Mammary epithelial cell (primary cell): ENCODE measurements around the gene THAP4.
A peak's percentile ranks its signal among the peaks of the same experiment; 100 is the strongest.

Experiments
- EZH2 ChIP-seq: IDR thresholded peaks from 2 replicates; pipeline ENCODE4 v1.6.1; 2012; ENCODE audit warnings: low read length, inconsistent platforms, borderline replicate concordance
- TF ChIP-seq, protein P1 (sequence below), 2 donors: IDR thresholded peaks in 1 of 2; conservative IDR thresholded peaks in 1 of 2; 2 replicates each; pipeline ENCODE4 v1.5.1; 2011 to 2012; ENCODE audit warnings: inconsistent platforms in 2 of 2, low read length in 2 of 2, mild to moderate bottlenecking in 2 of 2, control low read depth in 1 of 2, low read depth in 1 of 2; ENCODE audit not compliant: insufficient read depth in 1 of 2; ENCODE audit errors: extremely low read depth in 1 of 2

DNA sequence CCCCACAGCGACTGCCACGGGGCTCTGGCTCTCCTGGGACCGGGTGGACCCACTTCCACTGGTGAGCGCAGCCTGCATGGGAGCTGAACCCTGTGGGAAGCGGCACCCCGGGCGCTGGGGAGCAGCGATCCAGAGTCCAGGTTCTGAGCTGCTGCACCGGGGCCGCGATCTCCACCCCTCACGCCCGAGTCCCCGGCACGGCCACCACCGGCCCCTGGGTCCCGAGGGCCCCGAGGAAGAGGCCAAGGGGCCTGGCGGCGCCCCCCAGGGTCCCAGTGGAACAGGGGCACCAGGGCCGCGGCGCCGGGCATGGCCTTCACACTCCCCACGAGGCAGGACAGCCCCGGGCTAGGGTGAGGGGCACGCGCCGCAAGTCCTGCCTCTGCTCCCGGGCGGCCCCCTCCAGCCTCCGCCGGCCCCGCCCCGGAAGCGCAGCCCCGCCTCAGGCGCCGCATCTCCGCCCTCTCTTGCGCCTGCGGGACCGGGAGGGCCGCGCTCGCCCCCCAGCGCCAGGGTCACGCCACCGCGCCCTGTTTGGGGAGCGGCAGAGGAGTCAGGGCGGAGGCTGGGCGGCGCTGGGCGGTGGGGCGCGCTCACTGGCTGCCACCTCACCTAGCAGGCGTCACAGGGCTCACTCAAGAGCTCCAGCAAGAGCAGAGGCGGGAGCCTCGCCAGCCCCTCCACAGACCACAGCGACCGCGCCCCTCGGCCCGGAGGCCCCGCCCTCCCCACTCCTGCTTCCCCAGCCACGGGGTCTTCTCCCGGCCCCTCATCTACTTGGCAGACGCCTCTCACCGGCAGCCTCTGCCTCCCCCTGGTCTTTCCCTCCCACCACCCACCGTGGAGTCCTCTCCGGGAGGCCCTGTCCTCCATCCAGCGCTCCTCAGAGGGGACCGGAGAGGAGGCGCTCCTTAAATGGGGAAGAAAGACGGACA, 26.8 kb downstream of the THAP4 start:
- TF ChIP-seq, protein P1, sequence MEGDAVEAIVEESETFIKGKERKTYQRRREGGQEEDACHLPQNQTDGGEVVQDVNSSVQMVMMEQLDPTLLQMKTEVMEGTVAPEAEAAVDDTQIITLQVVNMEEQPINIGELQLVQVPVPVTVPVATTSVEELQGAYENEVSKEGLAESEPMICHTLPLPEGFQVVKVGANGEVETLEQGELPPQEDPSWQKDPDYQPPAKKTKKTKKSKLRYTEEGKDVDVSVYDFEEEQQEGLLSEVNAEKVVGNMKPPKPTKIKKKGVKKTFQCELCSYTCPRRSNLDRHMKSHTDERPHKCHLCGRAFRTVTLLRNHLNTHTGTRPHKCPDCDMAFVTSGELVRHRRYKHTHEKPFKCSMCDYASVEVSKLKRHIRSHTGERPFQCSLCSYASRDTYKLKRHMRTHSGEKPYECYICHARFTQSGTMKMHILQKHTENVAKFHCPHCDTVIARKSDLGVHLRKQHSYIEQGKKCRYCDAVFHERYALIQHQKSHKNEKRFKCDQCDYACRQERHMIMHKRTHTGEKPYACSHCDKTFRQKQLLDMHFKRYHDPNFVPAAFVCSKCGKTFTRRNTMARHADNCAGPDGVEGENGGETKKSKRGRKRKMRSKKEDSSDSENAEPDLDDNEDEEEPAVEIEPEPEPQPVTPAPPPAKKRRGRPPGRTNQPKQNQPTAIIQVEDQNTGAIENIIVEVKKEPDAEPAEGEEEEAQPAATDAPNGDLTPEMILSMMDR (conservative IDR thresholded peaks at IDR 0.05 in 1 of 2, IDR thresholded peaks at IDR 0.05 in 1 of 2; ENCODE audit: extremely low read depth in 1 of 2, insufficient read depth in 1 of 2, low read depth in 1 of 2, low read length in 2 of 2) = peak; percentile 48 to 57
- no peak for TF ChIP-seq EZH2
